Epithelial cell of proximal tubule (primary cell): Measurements from ENCODE around the gene ZNF830. TPM values are rescaled to one million over a fixed set of nuclear protein-coding genes. Genes with fewer than 3 reads are reported as not detected.
"Not testable (repeated sequence)": the region's sequence is repeated elsewhere in the genome, so short reads cannot be mapped to it uniquely, and the experiment has no call there.

Experiments used
- DNase-seq: peaks from one replicate; pipeline ENCODE4 v3.0.0-alpha.2; 2011; ENCODE audit warnings: low read depth
- H3K4me3 ChIP-seq: 2 replicates; pipeline ENCODE4 v1.5.1; 2011; ENCODE audit warnings: low read depth, mild to moderate bottlenecking, low read length
- total RNA-seq: library from RNA; depleted of rRNA; stranded (reverse); fragments of >200 nt; gene quantifications from 2 replicates; pipeline ENCODE4 v1.2.3, GENCODE V29; 2015
- TF ChIP-seq, protein P1 (sequence below): conservative IDR thresholded peaks from 2 replicates; pipeline ENCODE4 v1.5.1; 2012; ENCODE audit warnings: low read depth, mild to moderate bottlenecking, low read length

The ZNF830 gene
- total RNA-seq, 1 donor from 2014 or later: 17.7 TPM

DNA sequence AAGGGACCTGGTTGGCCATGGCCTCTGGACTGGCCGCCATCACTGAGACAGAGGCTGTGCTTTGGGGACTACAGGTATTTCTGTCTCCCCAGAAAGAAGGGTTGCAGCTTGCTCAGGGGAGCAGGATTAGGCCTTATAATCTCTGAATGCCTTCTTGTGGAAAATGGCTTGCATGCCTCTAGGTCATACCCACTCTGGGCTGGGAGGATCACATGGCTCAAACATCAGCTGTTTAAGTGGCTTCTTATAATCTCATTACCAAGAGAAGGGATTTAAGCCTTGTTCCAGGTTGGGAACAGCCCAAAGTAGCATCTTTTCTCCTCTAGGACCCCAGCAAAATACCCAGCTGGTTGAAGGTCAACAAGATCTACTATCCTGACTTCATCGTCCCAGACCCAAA is 38.1 kb downstream of the ZNF830 start:
- H3K4me3 ChIP-seq: no peak overlapping the region
- TF ChIP-seq, protein P1, sequence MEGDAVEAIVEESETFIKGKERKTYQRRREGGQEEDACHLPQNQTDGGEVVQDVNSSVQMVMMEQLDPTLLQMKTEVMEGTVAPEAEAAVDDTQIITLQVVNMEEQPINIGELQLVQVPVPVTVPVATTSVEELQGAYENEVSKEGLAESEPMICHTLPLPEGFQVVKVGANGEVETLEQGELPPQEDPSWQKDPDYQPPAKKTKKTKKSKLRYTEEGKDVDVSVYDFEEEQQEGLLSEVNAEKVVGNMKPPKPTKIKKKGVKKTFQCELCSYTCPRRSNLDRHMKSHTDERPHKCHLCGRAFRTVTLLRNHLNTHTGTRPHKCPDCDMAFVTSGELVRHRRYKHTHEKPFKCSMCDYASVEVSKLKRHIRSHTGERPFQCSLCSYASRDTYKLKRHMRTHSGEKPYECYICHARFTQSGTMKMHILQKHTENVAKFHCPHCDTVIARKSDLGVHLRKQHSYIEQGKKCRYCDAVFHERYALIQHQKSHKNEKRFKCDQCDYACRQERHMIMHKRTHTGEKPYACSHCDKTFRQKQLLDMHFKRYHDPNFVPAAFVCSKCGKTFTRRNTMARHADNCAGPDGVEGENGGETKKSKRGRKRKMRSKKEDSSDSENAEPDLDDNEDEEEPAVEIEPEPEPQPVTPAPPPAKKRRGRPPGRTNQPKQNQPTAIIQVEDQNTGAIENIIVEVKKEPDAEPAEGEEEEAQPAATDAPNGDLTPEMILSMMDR: no peak
- no peak for DNase-seq

DNA sequence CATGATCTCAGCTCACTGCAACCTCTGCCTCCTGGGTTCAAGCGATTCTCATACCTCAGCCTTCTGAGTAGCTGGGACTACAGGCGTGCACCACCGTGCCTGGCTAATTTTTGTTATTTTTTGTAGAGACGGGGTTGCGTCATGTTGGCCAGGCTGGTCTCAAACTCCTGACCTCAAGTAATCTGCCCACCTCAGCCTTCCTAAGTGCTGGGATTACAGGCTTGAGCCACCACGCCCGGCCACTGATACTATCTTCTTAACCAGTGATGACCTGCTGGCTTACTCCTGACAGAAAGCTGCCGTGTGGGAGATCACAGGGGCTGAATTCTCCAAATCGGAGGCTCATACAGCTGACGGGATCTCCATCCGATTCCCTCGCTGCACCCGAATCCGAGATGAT is 39.6 kb downstream of the ZNF830 start:
- not testable (repeated sequence) for DNase-seq, H3K4me3 ChIP-seq

DNA sequence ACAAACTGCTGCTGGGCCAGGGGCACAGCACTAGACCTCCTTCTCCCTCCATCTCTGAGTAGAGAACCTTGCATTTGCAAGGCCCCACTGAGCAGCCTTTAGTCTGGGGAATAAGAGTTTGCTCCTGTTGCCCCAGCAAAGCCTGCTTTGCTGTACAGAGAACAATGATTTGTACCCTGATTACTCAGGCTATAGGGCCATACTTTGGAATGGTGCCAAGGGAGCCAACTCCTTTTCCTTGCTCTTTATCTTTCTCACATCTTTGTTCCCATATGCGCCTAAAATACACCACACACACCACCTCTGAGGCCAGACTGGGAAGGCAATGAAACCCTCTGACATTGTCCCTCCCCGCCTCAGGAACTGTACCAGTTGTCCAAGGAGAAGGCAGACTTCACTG is 40.2 kb downstream of the ZNF830 start:
- no peak for DNase-seq
- TF ChIP-seq, protein P1: no peak
- H3K4me3 ChIP-seq: no peak overlapping the region

DNA sequence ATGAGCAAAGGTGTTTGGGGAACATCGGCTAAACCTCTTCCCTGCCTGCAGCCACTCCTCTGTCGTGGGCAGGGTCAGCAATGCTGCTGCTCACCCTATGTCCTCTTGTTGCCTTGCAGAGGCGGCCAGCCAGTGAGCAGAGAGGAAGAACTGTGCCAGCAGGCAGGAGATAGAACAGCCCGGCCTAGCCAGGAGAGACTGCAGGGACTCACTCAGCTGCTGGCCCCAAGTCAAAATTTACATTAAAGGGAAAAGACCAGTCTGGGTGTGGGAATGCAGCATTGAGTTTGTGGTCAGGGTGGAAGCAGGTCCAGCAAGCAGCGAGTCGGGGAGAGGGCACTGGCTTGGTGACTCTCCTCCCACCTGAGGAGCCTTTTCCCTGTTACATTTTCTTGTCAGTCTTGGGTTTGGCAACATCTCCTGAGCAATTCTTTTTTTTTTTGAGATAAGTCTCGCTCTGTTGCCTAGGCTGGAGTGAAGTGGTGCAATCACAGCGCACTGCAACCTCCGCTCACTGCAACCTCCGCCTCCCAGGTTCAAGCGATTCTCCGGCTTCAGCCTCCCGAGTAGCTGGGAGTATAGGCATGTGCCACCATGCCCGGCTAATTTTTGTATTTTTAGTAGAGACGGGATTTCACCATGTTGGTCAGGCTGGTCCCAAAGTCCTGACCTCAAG is 41.7 kb downstream of the ZNF830 start:
- DNase-seq: no peak
- no peak overlapping the region for H3K4me3 ChIP-seq
- TF ChIP-seq, protein P1: no peak

DNA sequence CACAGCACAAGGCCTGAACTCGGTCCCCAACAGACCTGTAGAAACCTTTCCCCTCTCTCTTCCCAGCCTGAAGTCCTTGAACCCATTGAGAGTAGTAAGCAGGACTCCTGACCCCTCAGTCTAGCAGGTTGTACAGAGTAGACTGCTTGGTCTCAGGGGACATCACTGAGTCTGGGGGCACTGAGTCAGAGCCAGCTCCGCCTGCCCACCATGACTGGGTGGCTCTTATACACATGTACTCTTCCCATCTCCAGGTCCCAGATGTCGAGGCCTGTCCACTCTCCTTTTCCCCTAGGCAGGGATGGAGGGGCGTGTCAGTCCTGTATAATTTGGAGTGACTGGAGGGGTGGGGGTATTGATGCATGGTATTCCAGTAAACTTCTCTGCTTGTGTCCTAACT is 42.4 kb downstream of the ZNF830 start:
- H3K4me3 ChIP-seq: no peak overlapping the region
- TF ChIP-seq, protein P1: no peak
- no peak for DNase-seq

DNA sequence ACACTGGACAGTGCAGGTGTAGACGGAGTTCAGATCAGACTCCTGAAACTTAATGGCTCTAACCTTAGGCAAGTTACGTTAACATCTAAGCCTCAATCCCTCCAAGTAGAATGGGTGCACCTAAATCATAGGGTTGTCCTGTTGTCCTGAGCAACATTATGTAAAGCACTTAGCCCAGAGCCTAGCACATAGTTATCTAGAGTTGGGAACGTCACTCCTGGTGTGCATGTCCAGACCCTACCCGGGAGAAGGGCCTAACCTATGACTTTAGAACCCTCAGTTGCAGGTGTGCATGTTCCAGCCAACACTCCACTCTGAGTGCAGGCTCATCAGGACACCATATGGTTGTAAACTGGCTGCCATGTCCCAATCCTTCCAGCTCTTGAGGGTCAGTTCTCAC is 45.0 kb downstream of the ZNF830 start:
- TF ChIP-seq, protein P1: no peak
- no peak for DNase-seq
- no peak overlapping the region for H3K4me3 ChIP-seq

DNA sequence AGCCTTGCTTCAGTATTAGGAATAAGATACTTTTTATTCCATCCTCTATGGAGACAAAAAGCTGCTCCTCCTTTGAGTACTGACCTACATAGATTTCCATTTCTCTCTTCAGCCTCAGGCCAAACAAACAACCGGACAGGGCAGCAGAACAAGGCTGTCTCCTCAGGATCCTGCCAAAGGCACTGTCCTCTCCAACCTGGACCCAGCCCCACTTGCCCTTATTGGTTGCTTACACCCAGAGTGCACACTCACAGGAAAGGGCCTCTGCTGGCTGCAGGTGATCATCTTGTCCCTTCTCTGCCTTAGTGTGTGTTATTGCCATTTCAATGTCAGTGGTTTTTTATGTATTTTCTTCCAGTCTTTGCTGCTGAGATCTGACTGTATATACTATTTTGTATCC is 45.6 kb downstream of the ZNF830 start:
- TF ChIP-seq, protein P1: no peak
- DNase-seq: no peak

More for the DNA sequence above, 45.6 kb downstream of the ZNF830 start:
- H3K4me3 ChIP-seq: no peak overlapping the region
